ENCODE measurements around the gene AHRR.

GRCh38 chr5:375921-376798 is 54.6 kb downstream of the AHRR start:
- TF ChIP-seq POLR2A (IDR thresholded peaks at IDR 0.05) (no peak), CTCF (IDR thresholded peaks at IDR 0.05) (no peak)

All from sigmoid colon (tissue), 3 donors.